ENCODE measurements around the gene DHRS7.
A peak's percentile ranks its signal among the peaks of the same experiment; 100 is the strongest.

Gene DHRS7

GRCh38 chr14:60165547-60165876 lies 314 bp upstream of the DHRS7 start:
- Histone ChIP-seq H3K36me3 (peaks cover 6% of the 10 kb centered on the region), H3K27me3 (no peaks in the 10 kb centered on the region), H3K27ac (peak overlapping the region; percentile 96), H3K9me3 (no peaks in the 10 kb centered on the region), H3K4me3 (ENCODE audit: low read depth in 1 of 2, low read length in 1 of 2) (peak overlapping the region; percentile 89 to 95), H3K4me1 (ENCODE audit: control insufficient read depth in 1 of 2, insufficient read depth in 1 of 2, low read depth in 1 of 2, low read length in 1 of 2) (peaks cover 46 to 50% of the 10 kb centered on the region in 2 experiments)
- TF ChIP-seq CTCF (IDR thresholded peaks at IDR 0.05) = no peak

GRCh38 chr14:60164404-60164711 lies 840 bp downstream of the DHRS7 start:
- Histone ChIP-seq H3K4me1 (ENCODE audit: control insufficient read depth in 1 of 2, insufficient read depth in 1 of 2, low read depth in 1 of 2, low read length in 1 of 2) (peaks cover 57 to 59% of the 10 kb centered on the region in 2 experiments), H3K27me3 (no peaks in the 10 kb centered on the region), H3K9me3 (no peaks in the 10 kb centered on the region), H3K36me3 (peaks cover 8% of the 10 kb centered on the region), H3K4me3 (ENCODE audit: low read depth in 1 of 2, low read length in 1 of 2) (peak overlapping the region; percentile 89 to 95), H3K27ac (peak overlapping the region; percentile 96)
- no peak for TF ChIP-seq CTCF (IDR thresholded peaks at IDR 0.05)

- no peaks in the 10 kb centered on the region for H3K27me3 ChIP-seq
- TF ChIP-seq CTCF (IDR thresholded peaks at IDR 0.05) = no peak
- H3K27ac ChIP-seq = peak overlapping the region; percentile 96
- H3K4me3 ChIP-seq (ENCODE audit: low read depth in 1 of 2, low read length in 1 of 2) = peak overlapping the region; percentile 89 to 95
- H3K9me3 ChIP-seq = no peaks in the 10 kb centered on the region
- H3K36me3 ChIP-seq = peaks cover 8% of the 10 kb centered on the region
- peaks cover 59 to 63% of the 10 kb centered on the region in 2 experiments for H3K4me1 ChIP-seq (ENCODE audit: control insufficient read depth in 1 of 2, insufficient read depth in 1 of 2, low read depth in 1 of 2, low read length in 1 of 2)
These were observed 1.5 kb downstream of the DHRS7 start for GRCh38 chr14:60163693-60164092.

GRCh38 chr14:60161196-60162107 lies 3.7 kb downstream of the DHRS7 start:
- peaks cover 59 to 73% of the 10 kb centered on the region in 2 experiments for H3K4me1 ChIP-seq (ENCODE audit: control insufficient read depth in 1 of 2, insufficient read depth in 1 of 2, low read depth in 1 of 2, low read length in 1 of 2)

GRCh38 chr14:60160422-60160821 lies 4.8 kb downstream of the DHRS7 start:
- no peak overlapping the region for H3K4me3 ChIP-seq (ENCODE audit: low read depth in 1 of 2, low read length in 1 of 2)
- H3K27me3 ChIP-seq = no peaks in the 10 kb centered on the region
- H3K27ac ChIP-seq = peak overlapping the region; percentile 96
- TF ChIP-seq CTCF (IDR thresholded peaks at IDR 0.05) = no peak
- H3K9me3 ChIP-seq = no peaks in the 10 kb centered on the region
- peaks cover 13% of the 10 kb centered on the region for H3K36me3 ChIP-seq
- peaks cover 56 to 74% of the 10 kb centered on the region in 2 experiments for H3K4me1 ChIP-seq (ENCODE audit: control insufficient read depth in 1 of 2, insufficient read depth in 1 of 2, low read depth in 1 of 2, low read length in 1 of 2)

More at GRCh38 chr14:60161196-60162107, 3.7 kb downstream of the DHRS7 start:
- Histone ChIP-seq H3K9me3 (no peaks in the 10 kb centered on the region), H3K4me3 (ENCODE audit: low read depth in 1 of 2, low read length in 1 of 2) (peak overlapping the region; percentile 18 to 26), H3K27ac (peak overlapping the region; percentile 96), H3K27me3 (no peaks in the 10 kb centered on the region), H3K36me3 (peaks cover 8% of the 10 kb centered on the region)
- no peak for TF ChIP-seq CTCF (IDR thresholded peaks at IDR 0.05)

All from neutrophil (primary cell).